Liver (tissue), 9 donors: Measurements from ENCODE around the gene SPTBN1. TPM values are rescaled to one million over a fixed set of nuclear protein-coding genes. Genes with fewer than 3 reads are reported as not detected.

ENCODE experiments used
- DNase-seq: peaks from one replicate; pipeline ENCODE4 v3.0.0-alpha.2; 2017; ENCODE audit warnings: low spot score
- H3K27ac ChIP-seq, 2 donors: one replicate each; pipeline ENCODE4 v1.7.0; 2013; ENCODE audit warnings: inconsistent platforms in 2 of 2, low read length in 2 of 2, control low read depth in 1 of 2, low read depth in 1 of 2, mild to moderate bottlenecking in 1 of 2
- H3K27me3 ChIP-seq, 4 donors: one replicate each; pipeline versions ENCODE4 v1.6.1 to v1.7.0; 2013; ENCODE audit warnings: low read length in 3 of 4, inconsistent platforms in 1 of 4, mild to moderate bottlenecking in 1 of 4, moderate library complexity in 1 of 4; ENCODE audit not compliant: control insufficient read depth in 4 of 4, insufficient read depth in 4 of 4
- H3K36me3 ChIP-seq, 4 donors: one replicate each; pipeline versions ENCODE4 v1.6.1 to v1.7.0; 2013; ENCODE audit warnings: low read length in 3 of 4, mild to moderate bottlenecking in 3 of 4, low read depth in 1 of 4, moderate library complexity in 1 of 4; ENCODE audit not compliant: control insufficient read depth in 4 of 4, insufficient read depth in 3 of 4
- H3K4me1 ChIP-seq, 4 donors: one replicate each; pipeline versions ENCODE4 v1.6.1 to v1.7.0; 2013; ENCODE audit warnings: low read length in 3 of 4, mild to moderate bottlenecking in 3 of 4, moderate library complexity in 1 of 4; ENCODE audit not compliant: control insufficient read depth in 4 of 4, insufficient read depth in 4 of 4
- H3K4me3 ChIP-seq, 3 donors: one replicate each; pipeline versions ENCODE4 v1.6.1 to v1.7.0; 2013; ENCODE audit warnings: low read length in 3 of 3, control low read depth in 1 of 3, low read depth in 1 of 3, mild to moderate bottlenecking in 1 of 3
- H3K9ac ChIP-seq, 2 donors: one replicate each; pipeline ENCODE4 v1.7.0; 2013; ENCODE audit warnings: low read length in 2 of 2, mild to moderate bottlenecking in 2 of 2, moderate library complexity in 2 of 2, control low read depth in 1 of 2, low read depth in 1 of 2
- H3K9me3 ChIP-seq, 4 donors: one replicate each; pipeline versions ENCODE4 v1.6.1 to v1.7.0; 2013; ENCODE audit warnings: low read length in 3 of 4; ENCODE audit not compliant: control insufficient read depth in 4 of 4
- ATF3 ChIP-seq: IDR thresholded peaks from 2 replicates; pipeline ENCODE4 v1.6.1; 2016; ENCODE audit warnings: antibody characterized with exemption
- CTCF ChIP-seq: fragments of 150-350 bp; IDR thresholded peaks from 2 replicates; pipeline ENCODE4 v1.5.1; 2017; ENCODE audit warnings: improper control_type of control experiment, low read depth, low read length; ENCODE audit not compliant: missing input control
- FOXA1 ChIP-seq: IDR thresholded peaks from 2 replicates; pipeline ENCODE4 v1.6.1; 2016; ENCODE audit warnings: antibody characterized with exemption
- FOXA2 ChIP-seq: IDR thresholded peaks from 2 replicates; pipeline ENCODE4 v1.6.1; 2016; ENCODE audit warnings: antibody characterized with exemption
- GABPA ChIP-seq, 2 donors: IDR thresholded peaks in 1 of 2; conservative IDR thresholded peaks in 1 of 2; 2 replicates each; pipeline ENCODE4 v1.6.1; 2016; ENCODE audit warnings: antibody characterized with exemption in 2 of 2, mild to moderate bottlenecking in 1 of 2, moderate library complexity in 1 of 2
- HNF4A ChIP-seq, 2 donors: conservative IDR thresholded peaks; 2 replicates each; pipeline ENCODE4 v1.6.1; 2016; ENCODE audit warnings: antibody characterized with exemption in 2 of 2, mild to moderate bottlenecking in 2 of 2
- HNF4G ChIP-seq: IDR thresholded peaks from 2 replicates; pipeline ENCODE4 v1.6.1; 2016; ENCODE audit warnings: antibody characterized with exemption
- JUND ChIP-seq, 2 donors: IDR thresholded peaks; 2 replicates each; pipeline ENCODE4 v1.6.1; 2016; ENCODE audit warnings: antibody characterized with exemption in 2 of 2
- MAX ChIP-seq: IDR thresholded peaks from 2 replicates; pipeline ENCODE4 v1.6.1; 2016; ENCODE audit warnings: antibody characterized with exemption
- NR2F2 ChIP-seq: IDR thresholded peaks from 2 replicates; pipeline ENCODE4 v1.6.1; 2016; ENCODE audit warnings: antibody characterized with exemption
- RAD21 ChIP-seq, 2 donors: IDR thresholded peaks; 2 replicates each; pipeline ENCODE4 v1.6.1; 2016; ENCODE audit warnings: antibody characterized with exemption in 2 of 2, mild to moderate bottlenecking in 2 of 2
- REST ChIP-seq: IDR thresholded peaks from 2 replicates; pipeline ENCODE4 v1.6.1; 2016; ENCODE audit warnings: antibody characterized with exemption, mild to moderate bottlenecking
- RXRA ChIP-seq, 2 donors: IDR thresholded peaks; 2 replicates each; pipeline ENCODE4 v1.6.1; 2017 to 2018; ENCODE audit warnings: antibody characterized with exemption in 2 of 2, mild to moderate bottlenecking in 1 of 2
- SP1 ChIP-seq: IDR thresholded peaks from 2 replicates; pipeline ENCODE4 v1.6.1; 2018; ENCODE audit warnings: antibody characterized with exemption, mild to moderate bottlenecking
- TAF1 ChIP-seq: conservative IDR thresholded peaks from 2 replicates; pipeline ENCODE4 v1.6.1; 2016; ENCODE audit warnings: antibody characterized with exemption, mild to moderate bottlenecking
- YY1 ChIP-seq: IDR thresholded peaks from 2 replicates; pipeline ENCODE4 v1.6.1; 2016; ENCODE audit warnings: antibody characterized with exemption, mild to moderate bottlenecking
- ZBTB33 ChIP-seq: IDR thresholded peaks from 2 replicates; pipeline ENCODE4 v1.6.1; 2016; ENCODE audit warnings: antibody characterized with exemption
- WGBS: extraction: QIAGEN DNeasy Blood & Tissue Kit; methylation state at CpG from one replicate; pipeline ENCODE4 v1.1.7; 2013; 5-methylcytosine and 5-hydroxymethylcytosine counted together
- polyA plus RNA-seq, 2 donors: library from polyadenylated mRNA; stranded (reverse) in 1 of 2; unstranded in 1 of 2; fragments of 200-250 nt in 1 of 2; fragments of >200 nt in 1 of 2; fragmentation: Nextera tagmentation in 1 of 2; extraction: Ambion mirVana in 1 of 2; gene quantifications; one replicate each; pipeline versions ENCODE4 v1.2.1 to v1.2.3, GENCODE V29; 2013 to 2015
- total RNA-seq, 2 donors: library from RNA; depleted of rRNA; stranded (reverse); fragments of >200 nt; gene quantifications; one replicate each; pipeline ENCODE4 v1.2.3, GENCODE V29; 2014
- donor health status: healthy.
- donor health status: healthy.
- donor health status: healthy.
- donor health status: healthy.
- donor health status: healthy.

SPTBN1 gene
- total and polyA plus RNA-seq, 4 donors = 44.8 to 191 (median 75.9) TPM

- Histone ChIP-seq H3K27ac (peak overlapping the region; percentile 2 to 29), H3K4me1 (peaks cover 18 to 86% (median 75%) of the 10 kb centered on the region in 4 donors), H3K4me3 (no peak overlapping the region), H3K27me3 (no peaks in the 10 kb centered on the region), H3K36me3 (peaks cover 0 to 3% (median 0%) of the 10 kb centered on the region in 4 donors), H3K9me3 (no peaks in the 10 kb centered on the region), H3K9ac (peak overlapping the region in 1 of 2 donors; percentile 54)
- WGBS = 80% methylated on average over 4 of the region's 4 CpGs
- TF ChIP-seq FOXA1 (no peak), MAX (no peak), SP1 (no peak), RAD21 (IDR thresholded peaks at IDR 0.05) (no peak), HNF4A (conservative IDR thresholded peaks at IDR 0.05) (no peak), TAF1 (no peak), ZBTB33 (no peak), HNF4G (no peak), GABPA (IDR thresholded peaks at IDR 0.05 in 1 of 2, conservative IDR thresholded peaks at IDR 0.05 in 1 of 2) (no peak), ATF3 (no peak), FOXA2 (no peak), NR2F2 (no peak), REST (no peak), RXRA (IDR thresholded peaks at IDR 0.05) (no peak), CTCF (no peak), JUND (IDR thresholded peaks at IDR 0.05) (no peak), YY1 (no peak)
- no peak for DNase-seq
Measured at GRCh38 chr2:54586494-54586893, 130.4 kb downstream of the SPTBN1 start.
